GM20000 (cell line): ENCODE data around the gene IRF6.

Experiments used
- DNase-seq: peaks from one replicate; pipeline ENCODE4 v3.0.0; 2012; ENCODE audit warnings: low spot score
- CTCF ChIP-seq: IDR thresholded peaks from 2 replicates; pipeline ENCODE4 v1.5.1; 2012; ENCODE audit warnings: mild to moderate bottlenecking, control low read depth; ENCODE audit errors: extremely low read depth, missing control alignments

The IRF6 gene

GRCh38 chr1:209815490-209815889, 9.5 kb upstream of the IRF6 start:
- DNase-seq: no peak
- no peak for TF ChIP-seq CTCF

GRCh38 chr1:209813902-209814301, 8.0 kb upstream of the IRF6 start:
- no peak for DNase-seq

GRCh38 chr1:209810783-209811182, 4.8 kb upstream of the IRF6 start:
- TF ChIP-seq CTCF: no peak
- DNase-seq: no peak

More at GRCh38 chr1:209813902-209814301, 8.0 kb upstream of the IRF6 start:
- no peak for TF ChIP-seq CTCF

- TF ChIP-seq CTCF: no peak
- no peak for DNase-seq
These were observed 3.7 kb upstream of the IRF6 start for GRCh38 chr1:209809611-209810010.

- TF ChIP-seq CTCF: no peak
- DNase-seq: no peak
These were observed 2.2 kb upstream of the IRF6 start for GRCh38 chr1:209808059-209808581.

GRCh38 chr1:209807509-209807908, 1.6 kb upstream of the IRF6 start:
- TF ChIP-seq CTCF: no peak
- DNase-seq: no peak

GRCh38 chr1:209805341-209805781, 581 bp downstream of the IRF6 start:
- no peak for DNase-seq
- TF ChIP-seq CTCF: no peak
